Cardiac fibroblast (primary cell): ENCODE measurements around the gene METAP1.
A peak's percentile ranks its signal among the peaks of the same experiment; 100 is the strongest.

ENCODE experiments used
- DNase-seq, 2 donors: peaks; one replicate each; pipeline versions ENCODE4 v3.0.0 to v3.0.0-alpha.2; 2010; ENCODE audit warnings: low read depth in 2 of 2
- H3K4me3 ChIP-seq, 2 donors: replicated peaks in 1 of 2; 1 replicate in 1 of 2; 2 replicates in 1 of 2; pipeline ENCODE4 v1.5.1; 2011; ENCODE audit warnings: low read depth in 2 of 2, low read length in 2 of 2, mild to moderate bottlenecking in 2 of 2, moderate library complexity in 1 of 2
- CTCF ChIP-seq: IDR thresholded peaks from one replicate; pipeline ENCODE4 v1.5.1; 2011; ENCODE audit warnings: low read depth, mild to moderate bottlenecking, low read length, inconsistent platforms

METAP1 gene

DNA sequence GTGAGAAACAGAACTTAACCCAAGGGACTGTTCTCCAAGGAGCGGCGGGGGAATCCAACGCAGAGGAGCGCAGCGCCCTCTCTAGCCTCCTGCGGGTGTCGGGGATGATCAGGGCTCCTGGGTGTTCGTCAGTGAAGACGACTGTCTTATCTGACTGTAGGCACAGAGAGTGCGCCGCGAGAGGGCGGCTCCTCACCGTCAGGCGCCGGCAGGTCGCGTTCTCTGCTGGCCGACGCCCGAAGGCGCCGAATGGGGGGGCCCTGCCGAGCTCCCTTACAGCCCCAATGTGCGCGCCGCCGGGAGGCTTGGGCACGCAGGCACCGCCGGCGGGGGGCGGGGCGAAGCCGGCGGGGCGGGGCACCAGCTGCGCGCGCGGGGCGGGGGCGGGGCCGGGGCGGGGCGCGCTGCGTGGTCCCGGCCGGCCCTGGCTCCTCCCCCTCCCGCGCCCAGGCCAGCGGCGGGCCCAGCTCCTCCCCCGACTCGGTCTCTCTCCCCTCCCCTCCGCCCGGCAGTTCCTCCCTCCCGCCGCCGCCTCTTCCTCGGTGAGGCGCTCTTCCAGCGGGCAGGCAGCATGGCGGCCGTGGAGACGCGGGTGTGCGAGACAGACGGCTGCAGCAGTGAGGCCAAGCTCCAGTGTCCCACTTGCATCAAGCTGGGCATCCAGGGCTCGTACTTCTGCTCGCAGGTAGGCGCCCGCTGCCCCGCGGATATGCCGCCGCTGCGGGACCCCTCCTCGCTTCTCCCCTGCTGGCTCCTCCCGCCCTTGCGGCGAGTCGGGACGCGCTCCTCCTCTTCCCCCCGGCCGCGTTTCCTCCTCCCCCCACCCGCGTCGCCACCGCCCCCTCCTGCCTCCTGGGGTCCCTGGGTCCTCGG lies at the start of gene METAP1:
TSS of gene METAP1 (plus strand) at position 539 of the 873 bp plus-strand sequence. CDS start at position 572, 33 bp downstream.
- peak within 1 kb of the TSS; percentile 95 to 98 for H3K4me3 ChIP-seq
- peak; percentile 60 for TF ChIP-seq CTCF

GRCh38 chr4:98946359-98946758 lies 49.2 kb upstream of the METAP1 start:
- TF ChIP-seq CTCF = no peak
- no peak overlapping the region for H3K4me3 ChIP-seq
- DNase-seq = no peak

More for the DNA sequence above, at the start of gene METAP1:
- peak; percentile 91 to 95 for DNase-seq

DNA sequence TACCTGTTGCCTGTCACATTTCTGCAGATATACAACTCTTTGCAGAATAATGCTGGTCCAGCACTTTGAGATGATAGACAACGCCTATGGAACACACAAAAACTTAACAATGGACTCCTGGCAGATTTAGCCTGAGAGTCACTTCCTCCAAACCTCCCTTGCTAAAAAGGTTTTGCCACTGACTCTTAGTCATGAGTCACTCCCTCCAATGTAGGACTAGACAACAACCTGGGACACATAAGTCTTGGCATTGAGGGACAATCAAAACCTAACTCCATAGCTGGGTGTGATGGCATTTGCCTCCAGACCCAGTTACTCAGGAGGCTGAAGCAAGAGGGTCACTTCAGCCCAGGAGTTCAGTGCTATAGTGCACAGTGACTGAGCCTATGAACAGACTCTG lies 44.6 kb upstream of the METAP1 start:
- H3K4me3 ChIP-seq = no peak overlapping the region
- DNase-seq = peak in 1 of 2 donors; percentile 59
- no peak for TF ChIP-seq CTCF

DNA sequence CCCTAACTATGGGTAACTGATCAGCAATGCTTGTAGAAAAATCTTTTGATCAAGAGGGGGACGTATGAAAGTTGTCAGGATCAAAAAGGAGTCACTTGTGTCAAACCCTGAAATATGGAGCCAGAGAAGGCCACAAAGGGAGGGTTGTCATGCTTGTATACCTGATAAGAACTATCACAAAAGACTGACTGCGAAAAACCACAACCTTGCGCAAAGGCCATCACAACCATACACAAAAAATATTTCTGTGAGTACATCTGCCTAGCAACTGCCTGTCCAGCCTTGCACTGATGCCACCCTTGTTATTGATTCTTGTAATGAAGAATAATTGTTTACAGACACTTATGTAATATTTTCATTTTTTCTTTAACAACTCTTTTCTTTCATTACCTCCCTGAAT lies 43.8 kb upstream of the METAP1 start:
- no peak for DNase-seq
- no peak overlapping the region for H3K4me3 ChIP-seq
- no peak for TF ChIP-seq CTCF

DNA sequence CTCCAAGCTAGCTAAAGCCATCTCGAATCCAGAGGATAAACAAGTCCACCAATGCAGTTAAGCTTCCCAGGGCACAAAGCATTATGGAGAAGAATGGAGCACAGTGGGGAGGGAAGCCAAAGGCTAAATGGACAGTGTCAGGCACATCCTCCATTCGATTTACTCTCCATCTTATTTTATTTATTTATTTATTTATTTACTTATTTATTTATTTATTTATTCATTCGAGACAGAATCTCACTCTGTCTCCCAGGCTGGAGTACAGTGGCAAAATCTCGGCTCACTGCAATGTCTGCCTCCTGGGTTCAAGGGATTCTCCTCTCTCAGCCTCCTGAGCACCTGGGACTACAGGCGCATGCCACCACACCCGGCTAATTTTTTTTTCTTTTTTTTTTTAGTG lies 40.3 kb upstream of the METAP1 start:
- no peak overlapping the region for H3K4me3 ChIP-seq
- no peak for DNase-seq
- TF ChIP-seq CTCF = no peak

- DNase-seq = no peak
- TF ChIP-seq CTCF = no peak
- no peak overlapping the region for H3K4me3 ChIP-seq
These were observed 37.5 kb upstream of the METAP1 start for GRCh38 chr4:98958065-98958464.
